K562 (cell line): ENCODE data around the gene SAT1. TPM values are rescaled to one million over a fixed set of nuclear protein-coding genes. Genes with fewer than 3 reads are reported as not detected.

Experiments
- ATAC-seq: fragments of 200-7000 bp; cut with Tn5 transposase; 3 replicates; pipeline ENCODE4 v1.9.1; 2020; ENCODE audit warnings: moderate library complexity
- BruUV-seq: library from RNA; stranded (reverse); fragments of 400-500 nt; replicated peaks from 2 replicates; lab custom pipeline; 2021; lab: Mats Ljungman, UMichigan
- CTCF ChIA-PET: fragments of 300-600 bp; formaldehyde crosslinking; extraction: SDS; loops from one replicate; lab custom pipeline; 2021; ENCODE audit warnings: low intra/inter-chr PET ratio; lab: Yijun Ruan, JAX
- POLR2A ChIA-PET: fragments of 300-600, 350-650 bp; sonication (Branson Sonifier 250); formaldehyde crosslinking; extraction: SDS; loops from one replicate; lab custom pipeline; 2021; ENCODE audit warnings: antibody characterized with exemption, inconsistent platforms; lab: Yijun Ruan, JAX
- DNase-seq, 4 experiments: peaks; one replicate each; pipeline versions ENCODE4 v3.0.0 to v3.0.0-alpha.2; 2011 to 2018; ENCODE audit warnings: low spot score in 3 of 4, mixed read lengths in 3 of 4; ENCODE audit errors: extremely low read depth in 1 of 4
- FAIRE-seq: peaks from 2 replicates; lab custom pipeline; 2011; peaks lifted over from hg19 to GRCh38; lab: Jason Lieb, UNC
- H2AFZ ChIP-seq: 2 replicates; pipeline ENCODE4 v1.6.0; 2011; ENCODE audit warnings: low read depth, low read length, control low read depth, inconsistent platforms
- H3K27ac ChIP-seq: fragments of 200-600 bp; 3 replicates; pipeline ENCODE4 v1.8.0; 2011; ENCODE audit warnings: low read depth, mild to moderate bottlenecking, control low read depth, inconsistent platforms, low read length, moderate library complexity, mixed read lengths; ENCODE audit errors: extremely low read depth
- H3K27me3 ChIP-seq, 2 experiments: fragments of 300-600 bp in 1 of 2; 2 replicates in 1 of 2; 3 replicates in 1 of 2; pipeline versions ENCODE4 v1.6.0 to v1.8.0; 2011; ENCODE audit warnings: inconsistent platforms in 2 of 2, low read length in 2 of 2, mild to moderate bottlenecking in 1 of 2, mixed read lengths in 1 of 2, moderate library complexity in 1 of 2; ENCODE audit not compliant: control insufficient read depth in 2 of 2, insufficient read depth in 2 of 2
- H3K36me3 ChIP-seq: fragments of 300-600 bp; 3 replicates; pipeline ENCODE4 v1.8.0; 2011; ENCODE audit warnings: mild to moderate bottlenecking, low read length, inconsistent platforms; ENCODE audit not compliant: control insufficient read depth, insufficient read depth
- H3K4me1 ChIP-seq, 2 experiments: fragments of 200-600 bp in 1 of 2; replicated peaks in 1 of 2; 2 replicates in 1 of 2; 3 replicates in 1 of 2; pipeline versions ENCODE4 v1.5.1 to v1.8.0; 2011; ENCODE audit warnings: inconsistent platforms in 2 of 2, low read length in 2 of 2, mild to moderate bottlenecking in 1 of 2, mixed read lengths in 1 of 2, moderate library complexity in 1 of 2; ENCODE audit not compliant: control insufficient read depth in 2 of 2, insufficient read depth in 2 of 2
- H3K4me2 ChIP-seq: 2 replicates; pipeline ENCODE4 v1.6.1; 2011; ENCODE audit warnings: low read length, control low read depth, inconsistent platforms, mixed read lengths; ENCODE audit not compliant: insufficient read depth
- H3K4me3 ChIP-seq: fragments of 200-600 bp; sonication (generic), shearing (Covaris generic); 2 replicates; pipeline ENCODE4 v1.5.1; 2016; ENCODE audit warnings: control low read depth, inconsistent platforms
- H3K79me2 ChIP-seq: fragments of 200-600 bp; 3 replicates; pipeline ENCODE4 v1.8.0; 2011; ENCODE audit warnings: low read length, inconsistent platforms; ENCODE audit not compliant: control insufficient read depth, insufficient read depth
- H3K9ac ChIP-seq, 2 experiments: 2 replicates each; pipeline versions ENCODE4 v1.6.0 to v1.6.1; 2011; ENCODE audit warnings: low read depth in 2 of 2, low read length in 2 of 2, control low read depth in 1 of 2, inconsistent platforms in 1 of 2, mild to moderate bottlenecking in 1 of 2, mixed read lengths in 1 of 2; ENCODE audit not compliant: insufficient read depth in 1 of 2
- H3K9me1 ChIP-seq: one replicate; pipeline ENCODE4 v1.6.0; 2011; ENCODE audit warnings: inconsistent platforms, mild to moderate bottlenecking, low read length, moderate library complexity; ENCODE audit not compliant: control insufficient read depth, insufficient read depth
- H3K9me3 ChIP-seq: replicated peaks from 2 replicates; pipeline ENCODE4 v1.5.1; 2011; ENCODE audit warnings: low read depth, low read length, inconsistent platforms; ENCODE audit not compliant: control insufficient read depth, insufficient read depth
- H4K20me1 ChIP-seq: replicated peaks from 2 replicates; pipeline ENCODE4 v1.6.1; 2011; ENCODE audit warnings: low read length, inconsistent platforms, mixed read lengths; ENCODE audit not compliant: control insufficient read depth, insufficient read depth
- CBX5 ChIP-seq: IDR thresholded peaks from 2 replicates; pipeline ENCODE4 v1.6.1; 2014; ENCODE audit warnings: low read depth, borderline replicate concordance
- GTF2B ChIP-seq: IDR thresholded peaks from 2 replicates; pipeline ENCODE4 v1.6.1; 2011; ENCODE audit not compliant: insufficient read length; ENCODE audit errors: extremely low read depth
- KAT8 ChIP-seq: fragments of 450-650 bp; IDR thresholded peaks from 2 replicates; pipeline ENCODE4 v1.6.1; 2016; ENCODE audit warnings: low read depth, mild to moderate bottlenecking
- LARP7 ChIP-seq: fragments of 450-650 bp; IDR thresholded peaks from 2 replicates; pipeline ENCODE4 v1.6.1; 2016
- POLR2A ChIP-seq: fragments of 450-650 bp; conservative IDR thresholded peaks from 2 replicates; pipeline ENCODE4 v1.6.1; 2016
- PPARD ChIP-seq: fragments of 250-450 bp; sonication (Bioruptor Pico); IDR thresholded peaks from 2 replicates; pipeline ENCODE4 v1.8.0; 2022; ENCODE audit warnings: inconsistent platforms, mild to moderate bottlenecking, moderate library complexity
- PRMT5 ChIP-seq: sonication (generic); formaldehyde crosslinking; IDR thresholded peaks from 2 replicates; pipeline ENCODE4 v1.5.0; 2020; ENCODE audit warnings: missing genetic modification reagents
- PURB ChIP-seq: sonication (generic); formaldehyde crosslinking; IDR thresholded peaks from 2 replicates; pipeline ENCODE4 v1.9.0; 2021; ENCODE audit warnings: low read depth, mild to moderate bottlenecking, missing genetic modification reagents
- RBM14 ChIP-seq: fragments of 200-400 bp; formaldehyde crosslinking; IDR thresholded peaks from 2 replicates; pipeline ENCODE4 v1.6.1; 2018; ENCODE audit warnings: low read depth, mild to moderate bottlenecking, low read length, moderate library complexity, borderline replicate concordance; ENCODE audit not compliant: insufficient read depth
- SAFB2 ChIP-seq: fragments of 200-400 bp; formaldehyde crosslinking; IDR thresholded peaks from 2 replicates; pipeline ENCODE4 v1.6.1; 2018; ENCODE audit warnings: borderline replicate concordance, low read length, low read depth, moderate library complexity; ENCODE audit not compliant: severe bottlenecking
- SMAD3 ChIP-seq: fragments of 450-650 bp; formaldehyde crosslinking; conservative IDR thresholded peaks from 2 replicates; pipeline ENCODE4 v1.4.0; 2020; ENCODE audit warnings: mild to moderate bottlenecking
- SMARCA5 ChIP-seq: fragments of 450-650 bp; IDR thresholded peaks from 2 replicates; pipeline ENCODE4 v1.6.1; 2016
- TAF1 ChIP-seq: IDR thresholded peaks from 2 replicates; pipeline ENCODE4 v1.6.1; 2011; ENCODE audit warnings: mild to moderate bottlenecking, low read length, moderate library complexity; ENCODE audit not compliant: insufficient read depth, control insufficient read depth, severe bottlenecking; ENCODE audit errors: extremely low read depth
- ZBTB1 ChIP-seq: sonication (generic); formaldehyde crosslinking; IDR thresholded peaks from 2 replicates; pipeline ENCODE4 v1.8.1; 2023; ENCODE audit warnings: missing genetic modification reagents, low read depth, mild to moderate bottlenecking, borderline replicate concordance
- ZEB2 ChIP-seq: fragments of 450-650 bp; IDR thresholded peaks from 2 replicates; pipeline ENCODE4 v1.6.1; 2016
- ZMIZ1 ChIP-seq, 2 experiments: fragments of 150-350 bp in 1 of 2; IDR thresholded peaks; 2 replicates each; pipeline ENCODE4 v1.6.1; 2012 to 2016; ENCODE audit warnings: low read depth in 2 of 2, low read length in 2 of 2, mild to moderate bottlenecking in 1 of 2, moderate library complexity in 1 of 2
- ZNF398 ChIP-seq: fragments of 250-450 bp; sonication (Bioruptor Pico); IDR thresholded peaks from 2 replicates; pipeline ENCODE4 v1.8.0; 2021; ENCODE audit warnings: moderate library complexity, mild to moderate bottlenecking, inconsistent platforms
- ZNF586 ChIP-seq: fragments of 450-650 bp; formaldehyde crosslinking; conservative IDR thresholded peaks from 2 replicates; pipeline ENCODE4 v1.4.0; 2020; ENCODE audit warnings: mild to moderate bottlenecking, moderate library complexity
- WGBS: fragments of 100-300 bp; shearing (Covaris generic); methylation state at CpG from one replicate; pipeline ENCODE4 v1.1.6; 2016; ENCODE audit warnings: low coverage, mixed read lengths; ENCODE audit not compliant: insufficient coverage; ENCODE audit errors: missing lambda C conversion rate; 5-methylcytosine and 5-hydroxymethylcytosine counted together
- in situ Hi-C: fragments of 300-500 bp; cut with MboI; formaldehyde crosslinking; loops from 4 replicates; pipeline ENCODE4 v1.15.0; 2018; ENCODE audit warnings: inconsistent platforms, mixed read lengths
- intact Hi-C: fragments of 100-400 bp; cut with micrococcal nuclease; formaldehyde crosslinking; loops from 2 replicates; pipeline ENCODE4 v1.14.2; 2022
- polyA plus RNA-seq, 8 experiments: library from polyadenylated mRNA; depleted of rRNA in 4 of 8; stranded (reverse) in 5 of 8; unstranded in 3 of 8; fragments of >200 nt; fragmentation: Nextera tagmentation in 2 of 8; fragmentation: Illumina TruSeq in 1 of 8; extraction: Ambion mirVana in 2 of 8; extraction: Trizol in 1 of 8; gene quantifications; 2 replicates each; pipeline versions ENCODE4 v1.2.1 to v1.2.3, GENCODE V29; 2011 to 2014; ENCODE audit warnings: inconsistent platforms in 1 of 8, missing spikeins in 1 of 8
- total RNA-seq, 7 experiments: library from RNA; depleted of rRNA in 6 of 7; stranded (reverse); fragments of >200 nt in 6 of 7; fragmentation: Illumina TruSeq in 2 of 7; extraction: Trizol in 2 of 7; gene quantifications; 2 replicates each; pipeline versions ENCODE4 v1.2.1 to v1.2.3, GENCODE V29; 2011 to 2021; ENCODE audit warnings: low replicate concordance in 1 of 7

The SAT1 gene
- total and polyA plus RNA-seq, 9 of the 15 experiments (the other 6 are each of a cell fraction or from before 2014, with no cell fraction given): 47.4 to 194 (median 74.1) TPM

GRCh38 chrX:23749576-23749975 lies 33.4 kb upstream of the SAT1 start:
- no peaks in the 10 kb centered on the region for H3K36me3 ChIP-seq
- H3K4me3 ChIP-seq: no peak overlapping the region
- no peaks in the 10 kb centered on the region for H3K4me1 ChIP-seq
- no peak overlapping the region for H3K9ac ChIP-seq
- no peak overlapping the region for H3K27ac ChIP-seq
- no peaks in the 10 kb centered on the region for H3K79me2 ChIP-seq
- BruUV-seq: no TSS peak
- FAIRE-seq (no peak), DNase-seq (no peak), ATAC-seq (no peak)
- ChIA-PET POLR2A (interaction anchor here (0.6 kb wide), 1 partner anchor 273 kb away, joined by 3 read pairs; no protein-coding TSS in a partner anchor), CTCF (no interaction called here)
- in situ Hi-C loops: no loop called here
- no peaks in the 10 kb centered on the region for H3K27me3 ChIP-seq
- H3K9me3 ChIP-seq: no peaks in the 10 kb centered on the region
- intact Hi-C loops: no loop called here
- H4K20me1 ChIP-seq: no peaks in the 10 kb centered on the region
- H3K9me1 ChIP-seq: no peaks in the 10 kb centered on the region
- WGBS: 50% methylated on average over 2 of the region's 2 CpGs
- no peak overlapping the region for H2AFZ ChIP-seq
- no peak overlapping the region for H3K4me2 ChIP-seq
- TF ChIP-seq PRMT5 (CRISPR knock-in tag) (no peak), ZMIZ1 (IDR thresholded peaks at IDR 0.05; ENCODE audit: low read depth in 2 of 2, low read length in 2 of 2) (no peak), RBM14 (no peak), SMAD3 (CRISPR knock-in tag) (no peak), SAFB2 (no peak), ZEB2 (no peak), CBX5 (no peak), PURB (CRISPR knock-in tag) (no peak), ZNF586 (CRISPR knock-in tag) (no peak), LARP7 (no peak), KAT8 (no peak), ZBTB1 (CRISPR knock-in tag) (no peak), PPARD (no peak), GTF2B (no peak), ZNF398 (CRISPR knock-in tag) (no peak), SMARCA5 (no peak), TAF1 (no peak), POLR2A (no peak)
